Neural progenitor cell (in vitro differentiated cells): ENCODE results near the gene STK32B. TPM values are rescaled to one million over a fixed set of nuclear protein-coding genes. Genes with fewer than 3 reads are reported as not detected.

Source experiments
- DNase-seq: peaks from one replicate; pipeline ENCODE4 v3.0.0-alpha.2; 2016; ENCODE audit warnings: low spot score
- H2AFZ ChIP-seq: fragments of 200-600 bp; sonication (generic); replicated peaks from 2 replicates; pipeline ENCODE4 v1.6.1; 2016; ENCODE audit warnings: antibody characterized with exemption
- H3F3A ChIP-seq: fragments of 200-600 bp; sonication (generic); 2 replicates; pipeline ENCODE4 v1.6.1; 2016; ENCODE audit warnings: antibody characterized with exemption, low read depth
- H3K27ac ChIP-seq: fragments of 200-600 bp; sonication (generic); 2 replicates; pipeline ENCODE4 v1.5.1; 2016; ENCODE audit warnings: mild to moderate bottlenecking
- H3K27me3 ChIP-seq: fragments of 200-600 bp; sonication (generic); 2 replicates; pipeline ENCODE4 v1.6.1; 2016; ENCODE audit warnings: mild to moderate bottlenecking, moderate library complexity
- H3K36me3 ChIP-seq: fragments of 200-600 bp; sonication (generic); 2 replicates; pipeline ENCODE4 v1.5.1; 2016
- H3K4me1 ChIP-seq: fragments of 200-600 bp; sonication (generic); 2 replicates; pipeline ENCODE4 v1.6.1; 2016; ENCODE audit warnings: mixed run types
- H3K4me2 ChIP-seq: fragments of 200-600 bp; sonication (generic); 2 replicates; pipeline ENCODE4 v1.6.1; 2016
- H3K4me3 ChIP-seq: fragments of 200-600 bp; sonication (generic); 2 replicates; pipeline ENCODE4 v1.5.1; 2016
- H3K79me2 ChIP-seq: fragments of 200-600 bp; sonication (generic); 2 replicates; pipeline ENCODE4 v1.6.1; 2016; ENCODE audit warnings: low read depth
- H3K9ac ChIP-seq: fragments of 200-600 bp; sonication (generic); 2 replicates; pipeline ENCODE4 v1.6.1; 2016
- H3K9me3 ChIP-seq: fragments of 200-600 bp; sonication (generic); 2 replicates; pipeline ENCODE4 v1.5.1; 2016; ENCODE audit warnings: low read depth
- H4K20me1 ChIP-seq: fragments of 200-600 bp; sonication (generic); 2 replicates; pipeline ENCODE4 v1.6.1; 2016; ENCODE audit warnings: low read depth
- H3K27ac Mint-ChIP-seq: 3 replicates; pipeline ENCODE4 v1.8.0; 2021; ENCODE audit warnings: mixed read lengths
- H3K27me3 Mint-ChIP-seq: 2 replicates; pipeline ENCODE4 v1.8.0; 2022; ENCODE audit warnings: low read depth, mild to moderate bottlenecking, inconsistent platforms, moderate library complexity, mixed read lengths; ENCODE audit not compliant: insufficient read depth
- H3K36me3 Mint-ChIP-seq: 3 replicates; pipeline ENCODE4 v1.8.0; 2021; ENCODE audit warnings: mixed read lengths
- H3K4me1 Mint-ChIP-seq: 3 replicates; pipeline ENCODE4 v1.8.0; 2021; ENCODE audit warnings: mixed read lengths
- H3K4me3 Mint-ChIP-seq: 3 replicates; pipeline ENCODE4 v1.8.0; 2021; ENCODE audit warnings: mild to moderate bottlenecking, moderate library complexity, mixed read lengths
- H3K9me3 Mint-ChIP-seq: 3 replicates; pipeline ENCODE4 v1.8.0; 2020; ENCODE audit warnings: mixed read lengths
- EZH2 ChIP-seq: fragments of 200-600 bp; sonication (generic); IDR thresholded peaks from 2 replicates; pipeline ENCODE4 v1.6.1; 2017; ENCODE audit warnings: antibody characterized with exemption, mild to moderate bottlenecking, moderate library complexity
- EZH2phosphoT487 ChIP-seq: fragments of 200-600 bp; sonication (generic); IDR thresholded peaks from 2 replicates; pipeline ENCODE4 v1.6.1; 2017; ENCODE audit warnings: antibody characterized with exemption
- total RNA-seq: library from RNA; depleted of rRNA; stranded (reverse); fragments of >200 nt; gene quantifications from 2 replicates; pipeline ENCODE4 v1.2.3, GENCODE V29; 2015; ENCODE audit warnings: low replicate concordance
- TF ChIP-seq, protein P1 (sequence below): fragments of 200-600 bp; sonication (generic); IDR thresholded peaks from 2 replicates; pipeline ENCODE4 v1.5.1; 2017; ENCODE audit warnings: antibody characterized with exemption, mild to moderate bottlenecking

STK32B gene
- total RNA-seq, 1 donor from 2014 or later, result 2.5 TPM

DNA sequence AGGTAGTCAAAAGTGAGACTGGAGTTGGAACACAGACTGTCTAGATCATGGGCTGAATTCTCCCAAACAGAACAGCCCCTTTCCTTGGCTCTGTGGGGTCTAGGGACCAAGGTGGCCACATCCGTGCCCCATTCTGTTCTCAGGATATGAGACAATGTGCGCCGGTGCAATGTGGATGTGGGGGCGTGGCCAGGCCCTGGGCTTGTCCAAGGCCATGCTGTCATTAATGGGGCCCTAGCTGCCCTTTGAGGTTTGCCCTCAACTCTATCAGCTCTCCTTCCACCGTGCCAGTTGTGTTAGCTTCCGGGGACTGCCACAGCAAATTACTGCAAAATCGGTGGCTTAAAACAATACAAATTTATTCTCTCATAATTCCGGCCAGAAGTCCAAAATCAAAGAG is 344.5 kb downstream of the STK32B start:
- no peaks in the 10 kb centered on the region for H3K36me3 Mint-ChIP-seq

DNA sequence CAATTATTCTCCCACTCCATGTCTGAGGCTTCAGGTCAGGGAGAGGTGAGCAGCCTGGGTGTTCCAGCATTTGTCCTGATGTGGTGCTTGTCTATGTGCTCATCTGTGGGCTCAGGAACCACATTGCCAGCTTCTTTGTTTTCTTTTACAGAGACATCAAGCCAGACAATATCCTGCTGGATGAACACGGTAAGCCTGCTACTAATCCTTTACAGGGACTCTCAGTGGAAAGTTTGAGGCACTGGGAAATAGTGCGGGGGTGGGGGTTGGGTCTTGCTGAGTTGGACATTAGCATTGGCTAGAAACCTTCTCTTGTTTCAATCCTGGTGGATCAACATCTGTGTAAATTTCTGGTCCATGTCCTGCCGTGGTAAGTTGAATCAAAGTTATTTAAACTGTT is 346.8 kb downstream of the STK32B start:
- peak; percentile 66 for DNase-seq
- H3K9me3 ChIP-seq, result no peaks in the 10 kb centered on the region
- no peaks in the 10 kb centered on the region for H3K36me3 ChIP-seq
- H3K4me1 ChIP-seq, result peaks cover 8% of the 10 kb centered on the region
- no peak overlapping the region for H3K27ac ChIP-seq
- H3K4me1 Mint-ChIP-seq, result peaks cover 12% of the 10 kb centered on the region
- H3K9ac ChIP-seq, result no peak overlapping the region
- peak overlapping the region; percentile 21 for H3K27ac Mint-ChIP-seq
- H3K36me3 Mint-ChIP-seq, result no peaks in the 10 kb centered on the region
- H3K4me3 Mint-ChIP-seq, result no peak overlapping the region
- peaks cover 6% of the 10 kb centered on the region for H3K27me3 Mint-ChIP-seq
- H3F3A ChIP-seq, result no peaks in the 10 kb centered on the region
- peaks cover 8% of the 10 kb centered on the region for H3K9me3 Mint-ChIP-seq
- no peaks in the 10 kb centered on the region for H3K79me2 ChIP-seq
- H2AFZ ChIP-seq, result no peak overlapping the region
- TF ChIP-seq EZH2phosphoT487 (no peak), EZH2 (no peak)
- TF ChIP-seq, protein P1, sequence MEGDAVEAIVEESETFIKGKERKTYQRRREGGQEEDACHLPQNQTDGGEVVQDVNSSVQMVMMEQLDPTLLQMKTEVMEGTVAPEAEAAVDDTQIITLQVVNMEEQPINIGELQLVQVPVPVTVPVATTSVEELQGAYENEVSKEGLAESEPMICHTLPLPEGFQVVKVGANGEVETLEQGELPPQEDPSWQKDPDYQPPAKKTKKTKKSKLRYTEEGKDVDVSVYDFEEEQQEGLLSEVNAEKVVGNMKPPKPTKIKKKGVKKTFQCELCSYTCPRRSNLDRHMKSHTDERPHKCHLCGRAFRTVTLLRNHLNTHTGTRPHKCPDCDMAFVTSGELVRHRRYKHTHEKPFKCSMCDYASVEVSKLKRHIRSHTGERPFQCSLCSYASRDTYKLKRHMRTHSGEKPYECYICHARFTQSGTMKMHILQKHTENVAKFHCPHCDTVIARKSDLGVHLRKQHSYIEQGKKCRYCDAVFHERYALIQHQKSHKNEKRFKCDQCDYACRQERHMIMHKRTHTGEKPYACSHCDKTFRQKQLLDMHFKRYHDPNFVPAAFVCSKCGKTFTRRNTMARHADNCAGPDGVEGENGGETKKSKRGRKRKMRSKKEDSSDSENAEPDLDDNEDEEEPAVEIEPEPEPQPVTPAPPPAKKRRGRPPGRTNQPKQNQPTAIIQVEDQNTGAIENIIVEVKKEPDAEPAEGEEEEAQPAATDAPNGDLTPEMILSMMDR, result no peak
- no peaks in the 10 kb centered on the region for H3K27me3 ChIP-seq
- H4K20me1 ChIP-seq, result no peaks in the 10 kb centered on the region
- no peak overlapping the region for H3K4me3 ChIP-seq
- H3K4me2 ChIP-seq, result no peak overlapping the region

More for the DNA sequence above, 344.5 kb downstream of the STK32B start:
- Mint-ChIP-seq H3K27ac (no peak overlapping the region), H3K27me3 (peaks cover 6% of the 10 kb centered on the region), H3K9me3 (peaks cover 3% of the 10 kb centered on the region), H3K4me3 (no peak overlapping the region), H3K4me1 (peaks cover 12% of the 10 kb centered on the region)
- no peak for TF ChIP-seq EZH2phosphoT487
- TF ChIP-seq EZH2, result no peak
- TF ChIP-seq, protein P1, result no peak
- H3K36me3 ChIP-seq, result no peaks in the 10 kb centered on the region
- no peaks in the 10 kb centered on the region for H3K79me2 ChIP-seq
- H3K4me2 ChIP-seq, result no peak overlapping the region
- H2AFZ ChIP-seq, result no peak overlapping the region
- H3K4me1 ChIP-seq, result peaks cover 8% of the 10 kb centered on the region
- no peak overlapping the region for H3K27ac ChIP-seq
- DNase-seq, result no peak
- no peak overlapping the region for H3K4me3 ChIP-seq
- H3K27me3 ChIP-seq, result no peaks in the 10 kb centered on the region
- no peaks in the 10 kb centered on the region for H4K20me1 ChIP-seq
- no peaks in the 10 kb centered on the region for H3K9me3 ChIP-seq
- H3F3A ChIP-seq, result no peaks in the 10 kb centered on the region
- no peak overlapping the region for H3K9ac ChIP-seq

DNA sequence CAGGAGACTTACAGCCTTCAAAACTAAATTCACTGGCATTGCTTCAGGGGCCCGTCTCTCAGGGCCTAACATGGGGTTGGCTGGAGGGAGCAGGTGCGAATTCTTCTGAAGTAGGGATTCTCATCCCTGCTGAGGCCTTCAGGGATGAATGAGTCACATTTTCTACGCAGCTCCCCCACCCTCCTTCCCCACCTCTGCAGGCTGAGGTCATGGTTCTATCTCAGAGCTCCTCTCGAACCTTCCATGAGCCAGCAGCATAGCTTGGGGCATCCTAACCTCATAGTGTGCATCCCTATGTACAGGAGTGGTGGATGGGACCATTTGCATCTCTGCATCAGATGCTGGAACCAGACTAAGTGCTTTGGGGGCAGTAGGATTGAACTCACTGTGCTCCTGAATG is 347.8 kb downstream of the STK32B start:
- no peak for DNase-seq
- H4K20me1 ChIP-seq, result no peaks in the 10 kb centered on the region
- no peaks in the 10 kb centered on the region for H3K36me3 Mint-ChIP-seq
- peaks cover 8% of the 10 kb centered on the region for H3K4me1 ChIP-seq
- H3F3A ChIP-seq, result no peaks in the 10 kb centered on the region
- H3K4me3 ChIP-seq, result no peak overlapping the region
- H3K36me3 ChIP-seq, result no peaks in the 10 kb centered on the region
- TF ChIP-seq EZH2phosphoT487 (no peak), EZH2 (no peak)
- TF ChIP-seq, protein P1, result no peak
- no peak overlapping the region for H3K4me2 ChIP-seq
- H3K9me3 Mint-ChIP-seq, result peaks cover 14% of the 10 kb centered on the region
- H3K4me3 Mint-ChIP-seq, result no peak overlapping the region
- no peaks in the 10 kb centered on the region for H3K79me2 ChIP-seq
- H3K9me3 ChIP-seq, result no peaks in the 10 kb centered on the region
- H3K27ac ChIP-seq, result no peak overlapping the region
- H3K27me3 Mint-ChIP-seq, result peaks cover 6% of the 10 kb centered on the region
- no peak overlapping the region for H3K9ac ChIP-seq
- H3K27ac Mint-ChIP-seq, result no peak overlapping the region
- no peaks in the 10 kb centered on the region for H3K27me3 ChIP-seq
- peaks cover 12% of the 10 kb centered on the region for H3K4me1 Mint-ChIP-seq
- no peak overlapping the region for H2AFZ ChIP-seq
